Endothelial cell of umbilical vein (primary cell): Measurements from ENCODE around the gene MYH3.

Source experiments
- CTCF ChIP-seq, 2 donors: IDR thresholded peaks; 1 replicate in 1 of 2; 2 replicates in 1 of 2; pipeline ENCODE4 v1.5.1; 2011; ENCODE audit warnings: low read length in 2 of 2, mild to moderate bottlenecking in 2 of 2, moderate library complexity in 2 of 2, control low read depth in 1 of 2, inconsistent platforms in 1 of 2, low read depth in 1 of 2; ENCODE audit not compliant: insufficient read depth in 1 of 2; ENCODE audit errors: extremely low read depth in 1 of 2
- EZH2 ChIP-seq: IDR thresholded peaks from 2 replicates; pipeline ENCODE4 v1.6.1; 2012; ENCODE audit warnings: borderline replicate concordance, low read depth, mild to moderate bottlenecking, moderate library complexity, low read length, inconsistent platforms; ENCODE audit not compliant: severe bottlenecking
- MYC ChIP-seq: IDR thresholded peaks from one replicate; pipeline ENCODE4 v1.6.1; 2011; ENCODE audit warnings: mild to moderate bottlenecking, low read depth, low read length
- POLR2A ChIP-seq: IDR thresholded peaks from 2 replicates; pipeline ENCODE4 v1.6.1; 2012; ENCODE audit warnings: low read depth, mild to moderate bottlenecking, control low read depth, low read length

- TF ChIP-seq POLR2A (no peak), CTCF (IDR thresholded peaks at IDR 0.05; ENCODE audit: extremely low read depth in 1 of 2, insufficient read depth in 1 of 2, low read depth in 1 of 2, low read length in 2 of 2) (no peak), EZH2 (no peak), MYC (no peak)
These were observed 9.8 kb upstream of the MYH3 start for GRCh38 chr17:10666906-10667305.
